B cell (primary cell): ENCODE measurements around the gene GCH1.

Source experiments
- CTCF ChIP-seq: fragments of 200-600 bp; IDR thresholded peaks from one replicate; pipeline ENCODE4 v1.8.0; 2022; ENCODE audit warnings: antibody characterized with exemption, mild to moderate bottlenecking
- EZH2 ChIP-seq: IDR thresholded peaks from 2 replicates; pipeline ENCODE4 v1.6.1; 2012; ENCODE audit warnings: borderline replicate concordance, low read depth, mild to moderate bottlenecking, moderate library complexity, low read length; ENCODE audit not compliant: insufficient read depth, poor library complexity, severe bottlenecking

DNA sequence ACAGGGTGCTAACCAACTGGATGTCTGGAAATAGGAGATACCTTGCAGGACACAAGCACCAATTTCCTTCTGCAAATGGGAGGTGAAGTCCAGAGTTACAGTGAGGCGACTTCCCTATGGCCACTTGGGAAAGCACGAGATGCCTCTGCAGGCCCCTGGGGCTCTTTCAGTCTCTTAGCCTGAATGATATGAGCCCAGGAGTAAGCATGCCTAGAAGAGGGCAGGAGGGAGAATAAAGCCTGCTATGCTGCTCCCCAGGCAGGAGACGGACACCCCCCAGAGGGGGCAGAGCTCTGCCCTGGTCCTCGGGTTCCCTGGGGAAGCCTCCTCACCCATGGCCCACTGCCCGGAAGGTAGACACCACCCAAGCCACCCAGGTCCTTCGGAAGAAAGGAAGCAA lies 105.1 kb downstream of the GCH1 start:
- TF ChIP-seq CTCF (no peak), EZH2 (no peak)
